IPS-20b (cell line): Measurements from ENCODE around the gene CDH2.
A peak's percentile ranks its signal among the peaks of the same experiment; 100 is the strongest.

Source experiments
- H3K27ac ChIP-seq: one replicate; pipeline ENCODE4 v1.5.1; 2013; ENCODE audit warnings: low read length
- H3K27me3 ChIP-seq: 2 replicates; pipeline ENCODE4 v1.6.1; 2013; ENCODE audit warnings: mild to moderate bottlenecking, low read length, inconsistent platforms; ENCODE audit not compliant: insufficient read depth
- H3K36me3 ChIP-seq: 2 replicates; pipeline ENCODE4 v1.6.1; 2013; ENCODE audit warnings: low read depth, mild to moderate bottlenecking, inconsistent platforms, low read length, moderate library complexity; ENCODE audit not compliant: insufficient read depth
- H3K4me1 ChIP-seq: 2 replicates; pipeline ENCODE4 v1.6.1; 2013; ENCODE audit warnings: mild to moderate bottlenecking, control low read depth, inconsistent platforms, low read length, moderate library complexity; ENCODE audit not compliant: insufficient read depth
- H3K4me3 ChIP-seq: 2 replicates; pipeline ENCODE4 v1.5.1; 2013; ENCODE audit warnings: mild to moderate bottlenecking, low read length, inconsistent platforms
- H3K9ac ChIP-seq: 2 replicates; pipeline ENCODE4 v1.6.1; 2013; ENCODE audit warnings: low read depth, mild to moderate bottlenecking, inconsistent platforms, low read length, moderate library complexity
- H3K9me3 ChIP-seq: 2 replicates; pipeline ENCODE4 v1.6.1; 2013; ENCODE audit warnings: mild to moderate bottlenecking, low read depth, low read length, inconsistent platforms; ENCODE audit not compliant: insufficient read depth

The CDH2 gene

DNA sequence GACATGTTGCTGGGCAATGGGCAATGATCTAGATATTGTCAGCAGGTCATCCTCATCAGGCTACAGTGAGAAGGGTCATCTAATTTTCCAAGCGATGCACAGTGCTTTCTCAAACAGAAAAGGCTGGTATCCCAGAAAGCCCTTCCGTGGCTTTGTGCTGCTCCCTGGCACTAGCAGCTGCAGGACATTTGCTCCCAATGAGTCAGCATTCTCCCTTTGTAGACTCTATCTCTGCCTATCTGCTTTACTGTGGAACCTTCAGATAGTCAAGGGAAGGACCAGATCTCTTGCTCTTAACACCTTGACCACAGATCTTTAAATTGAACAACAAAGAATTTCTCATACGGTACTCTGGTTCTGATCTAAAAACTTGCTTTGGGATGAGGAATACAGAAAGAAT, 101.4 kb downstream of the CDH2 start:
- no peak overlapping the region for H3K27ac ChIP-seq
- no peaks in the 10 kb centered on the region for H3K27me3 ChIP-seq
- H3K9ac ChIP-seq, result no peak overlapping the region
- no peaks in the 10 kb centered on the region for H3K36me3 ChIP-seq
- H3K4me1 ChIP-seq, result peaks cover 32% of the 10 kb centered on the region
- H3K9me3 ChIP-seq, result no peaks in the 10 kb centered on the region
- no peak overlapping the region for H3K4me3 ChIP-seq

- H3K9me3 ChIP-seq, result no peaks in the 10 kb centered on the region
- no peaks in the 10 kb centered on the region for H3K27me3 ChIP-seq
- no peaks in the 10 kb centered on the region for H3K36me3 ChIP-seq
- peaks cover 21% of the 10 kb centered on the region for H3K4me1 ChIP-seq
- no peak overlapping the region for H3K4me3 ChIP-seq
- H3K27ac ChIP-seq, result no peak overlapping the region
- no peak overlapping the region for H3K9ac ChIP-seq
Measured at GRCh38 chr18:28074076-28074475, 102.9 kb downstream of the CDH2 start.

GRCh38 chr18:28073658-28074057, 103.3 kb downstream of the CDH2 start:
- no peak overlapping the region for H3K4me3 ChIP-seq
- H3K36me3 ChIP-seq, result no peaks in the 10 kb centered on the region
- peaks cover 21% of the 10 kb centered on the region for H3K4me1 ChIP-seq
- H3K27me3 ChIP-seq, result no peaks in the 10 kb centered on the region
- H3K27ac ChIP-seq, result no peak overlapping the region
- H3K9ac ChIP-seq, result no peak overlapping the region
- H3K9me3 ChIP-seq, result no peaks in the 10 kb centered on the region

- Histone ChIP-seq H3K9ac (no peak overlapping the region), H3K4me1 (peaks cover 12% of the 10 kb centered on the region)
Measured at GRCh38 chr18:28071199-28071598, 105.7 kb downstream of the CDH2 start.

GRCh38 chr18:28068207-28068606, 108.7 kb downstream of the CDH2 start:
- Histone ChIP-seq H3K27me3 (no peaks in the 10 kb centered on the region), H3K4me1 (peaks cover 17% of the 10 kb centered on the region), H3K9me3 (no peaks in the 10 kb centered on the region), H3K4me3 (no peak overlapping the region), H3K36me3 (no peaks in the 10 kb centered on the region), H3K27ac (no peak overlapping the region), H3K9ac (no peak overlapping the region)

More at GRCh38 chr18:28071199-28071598, 105.7 kb downstream of the CDH2 start:
- no peak overlapping the region for H3K27ac ChIP-seq
- no peak overlapping the region for H3K4me3 ChIP-seq
- no peaks in the 10 kb centered on the region for H3K9me3 ChIP-seq
- no peaks in the 10 kb centered on the region for H3K27me3 ChIP-seq
- no peaks in the 10 kb centered on the region for H3K36me3 ChIP-seq

DNA sequence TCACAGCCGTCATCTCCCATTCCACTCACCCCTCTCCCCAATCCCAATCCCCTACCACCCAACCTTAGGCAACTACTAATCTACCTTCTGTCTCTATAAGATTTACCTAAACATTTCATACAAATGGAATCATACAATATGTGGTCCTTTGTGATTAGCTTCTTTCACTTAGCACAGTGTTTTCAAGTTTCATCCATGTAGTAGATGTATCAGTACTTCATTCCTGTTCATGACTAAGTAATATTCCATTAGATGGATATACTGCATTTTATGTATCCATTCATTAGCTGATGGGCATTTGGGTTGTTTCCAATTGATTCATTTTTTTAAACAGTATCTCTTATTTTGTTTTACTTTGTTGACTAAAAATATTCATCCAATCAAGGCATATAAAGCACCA, 109.6 kb downstream of the CDH2 start:
- Histone ChIP-seq H3K4me3 (no peak overlapping the region), H3K9me3 (no peaks in the 10 kb centered on the region), H3K27me3 (no peaks in the 10 kb centered on the region), H3K36me3 (no peaks in the 10 kb centered on the region), H3K9ac (no peak overlapping the region), H3K4me1 (peaks cover 25% of the 10 kb centered on the region), H3K27ac (no peak overlapping the region)

- Histone ChIP-seq H3K36me3 (no peaks in the 10 kb centered on the region), H3K9me3 (no peaks in the 10 kb centered on the region), H3K9ac (no peak overlapping the region), H3K27ac (no peak overlapping the region), H3K27me3 (no peaks in the 10 kb centered on the region), H3K4me1 (peaks cover 22% of the 10 kb centered on the region), H3K4me3 (no peak overlapping the region)
Measured at GRCh38 chr18:28065793-28066186, 111.1 kb downstream of the CDH2 start.

DNA sequence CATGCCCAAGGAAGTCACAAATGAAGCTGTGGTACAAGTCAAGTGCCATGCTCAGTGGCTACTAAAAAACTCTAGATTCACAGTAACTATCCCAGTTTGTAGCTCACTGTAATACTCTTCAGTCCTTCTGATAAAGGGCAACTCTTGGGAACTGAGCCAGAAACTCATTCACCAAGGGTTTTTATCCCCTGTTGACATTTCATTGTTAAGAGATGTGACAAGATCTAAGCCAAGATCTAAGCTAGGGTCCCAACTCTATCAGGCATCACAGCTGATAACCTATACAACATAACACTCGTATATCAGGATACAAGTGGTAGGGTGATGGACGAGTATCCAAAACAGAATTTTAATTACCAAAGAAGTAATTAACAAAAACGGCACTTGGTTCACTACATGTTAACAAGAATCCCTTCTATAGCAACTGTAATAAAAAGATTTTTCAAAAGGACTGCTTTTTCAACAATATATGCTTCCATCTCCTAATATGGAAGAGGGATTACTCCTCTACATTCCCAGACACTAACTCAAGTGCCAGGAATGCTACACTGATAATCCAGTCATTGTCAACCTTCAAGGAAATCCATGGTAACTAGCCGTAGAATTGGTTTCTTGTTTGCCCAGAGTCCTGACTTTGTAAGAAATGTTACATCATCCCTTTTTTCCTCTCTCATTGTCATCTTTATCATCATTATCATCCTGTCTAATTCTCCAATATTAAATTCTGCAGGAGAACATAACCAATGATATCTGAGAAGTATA, 111.7 kb downstream of the CDH2 start:
- H3K9me3 ChIP-seq, result no peaks in the 10 kb centered on the region
- H3K27me3 ChIP-seq, result no peaks in the 10 kb centered on the region
- no peak overlapping the region for H3K4me3 ChIP-seq
- H3K4me1 ChIP-seq, result peaks cover 22% of the 10 kb centered on the region
- H3K27ac ChIP-seq, result no peak overlapping the region
- no peaks in the 10 kb centered on the region for H3K36me3 ChIP-seq
- H3K9ac ChIP-seq, result no peak overlapping the region

DNA sequence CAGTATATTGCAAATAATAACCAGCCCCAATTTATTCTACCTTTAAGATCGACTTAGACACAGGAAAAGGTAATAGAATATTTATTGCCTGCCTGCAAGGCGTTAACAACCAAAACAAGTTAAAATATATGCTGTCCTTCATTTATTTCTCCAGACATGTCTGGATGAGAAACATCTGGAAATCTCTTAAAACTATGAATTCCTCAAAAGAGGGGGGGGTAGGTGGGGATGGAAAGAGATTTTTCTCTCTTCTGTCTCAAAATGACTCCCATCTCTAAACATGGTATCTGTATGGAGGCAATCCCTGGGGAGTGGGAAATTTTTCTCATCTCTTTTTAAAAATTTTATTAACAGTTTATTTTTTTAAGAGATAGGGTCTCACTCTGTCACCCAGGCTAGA, 113.0 kb downstream of the CDH2 start:
- Histone ChIP-seq H3K36me3 (no peaks in the 10 kb centered on the region), H3K27me3 (no peaks in the 10 kb centered on the region), H3K27ac (no peak overlapping the region), H3K4me1 (peaks cover 22% of the 10 kb centered on the region), H3K4me3 (no peak overlapping the region), H3K9me3 (no peaks in the 10 kb centered on the region), H3K9ac (no peak overlapping the region)

GRCh38 chr18:28063271-28063761, 113.6 kb downstream of the CDH2 start:
- Histone ChIP-seq H3K9me3 (no peaks in the 10 kb centered on the region), H3K27me3 (no peaks in the 10 kb centered on the region), H3K36me3 (no peaks in the 10 kb centered on the region), H3K4me1 (peaks cover 22% of the 10 kb centered on the region), H3K4me3 (peak overlapping the region; percentile 20; the same call in 1 of the 2 replicates), H3K9ac (no peak overlapping the region), H3K27ac (no peak overlapping the region)

GRCh38 chr18:28062443-28062842, 114.5 kb downstream of the CDH2 start:
- Histone ChIP-seq H3K9me3 (no peaks in the 10 kb centered on the region), H3K36me3 (no peaks in the 10 kb centered on the region), H3K4me1 (peaks cover 22% of the 10 kb centered on the region), H3K4me3 (no peak overlapping the region), H3K9ac (no peak overlapping the region), H3K27me3 (no peaks in the 10 kb centered on the region), H3K27ac (no peak overlapping the region)

DNA sequence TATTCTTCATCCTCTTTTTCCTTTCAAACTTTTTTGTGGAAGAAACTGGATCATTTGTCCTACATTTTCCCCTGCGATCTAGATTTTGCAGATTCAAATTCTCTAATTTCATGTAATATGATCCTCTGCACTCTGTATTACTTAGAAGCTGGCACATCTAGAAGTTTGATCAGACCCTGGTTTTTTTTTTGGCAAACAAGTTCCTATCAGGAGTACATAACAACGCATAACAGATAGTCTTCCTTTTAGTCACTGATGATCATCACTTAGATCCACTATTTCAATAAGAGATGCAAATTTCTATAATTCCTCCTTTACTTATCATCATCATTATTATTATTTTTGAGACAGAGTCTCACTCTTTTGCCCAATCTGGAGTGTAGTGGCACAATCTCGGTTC, 117.1 kb downstream of the CDH2 start:
- Histone ChIP-seq H3K36me3 (no peaks in the 10 kb centered on the region), H3K4me3 (no peak overlapping the region), H3K9ac (no peak overlapping the region), H3K4me1 (peaks cover 15% of the 10 kb centered on the region; the same call in 1 of the 2 replicates), H3K27me3 (no peaks in the 10 kb centered on the region), H3K27ac (no peak overlapping the region), H3K9me3 (no peaks in the 10 kb centered on the region)
